ENCODE measurements around the gene FCHSD2.

DNA sequence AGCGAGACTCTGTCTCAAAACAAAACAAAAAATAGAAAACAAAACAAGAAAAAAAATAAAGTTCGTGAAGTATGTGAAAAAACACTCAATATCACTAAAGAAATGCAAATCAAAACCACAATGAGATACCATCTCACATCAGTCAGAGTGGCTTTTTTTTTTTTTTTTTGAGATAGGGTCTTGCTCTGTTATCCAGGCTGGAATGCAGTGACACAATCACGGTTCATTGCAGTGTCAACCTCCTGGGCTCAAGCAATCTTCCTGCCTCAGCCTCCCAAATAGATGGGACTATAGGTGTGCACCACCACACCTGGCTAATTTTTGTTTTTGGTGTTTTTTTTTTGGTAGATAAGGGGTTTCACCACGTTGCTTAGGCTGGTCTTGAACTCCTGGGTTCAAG is 290.4 kb downstream of the FCHSD2 start:
- TF ChIP-seq, protein P1, sequence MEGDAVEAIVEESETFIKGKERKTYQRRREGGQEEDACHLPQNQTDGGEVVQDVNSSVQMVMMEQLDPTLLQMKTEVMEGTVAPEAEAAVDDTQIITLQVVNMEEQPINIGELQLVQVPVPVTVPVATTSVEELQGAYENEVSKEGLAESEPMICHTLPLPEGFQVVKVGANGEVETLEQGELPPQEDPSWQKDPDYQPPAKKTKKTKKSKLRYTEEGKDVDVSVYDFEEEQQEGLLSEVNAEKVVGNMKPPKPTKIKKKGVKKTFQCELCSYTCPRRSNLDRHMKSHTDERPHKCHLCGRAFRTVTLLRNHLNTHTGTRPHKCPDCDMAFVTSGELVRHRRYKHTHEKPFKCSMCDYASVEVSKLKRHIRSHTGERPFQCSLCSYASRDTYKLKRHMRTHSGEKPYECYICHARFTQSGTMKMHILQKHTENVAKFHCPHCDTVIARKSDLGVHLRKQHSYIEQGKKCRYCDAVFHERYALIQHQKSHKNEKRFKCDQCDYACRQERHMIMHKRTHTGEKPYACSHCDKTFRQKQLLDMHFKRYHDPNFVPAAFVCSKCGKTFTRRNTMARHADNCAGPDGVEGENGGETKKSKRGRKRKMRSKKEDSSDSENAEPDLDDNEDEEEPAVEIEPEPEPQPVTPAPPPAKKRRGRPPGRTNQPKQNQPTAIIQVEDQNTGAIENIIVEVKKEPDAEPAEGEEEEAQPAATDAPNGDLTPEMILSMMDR (IDR thresholded peaks at IDR 0.05; ENCODE audit: low read depth, low read length, missing input control): no peak
- TF ChIP-seq RAD21 (IDR thresholded peaks at IDR 0.05): no peak
- TF ChIP-seq YY1 (IDR thresholded peaks at IDR 0.05): no peak
- TF ChIP-seq HNF4G (IDR thresholded peaks at IDR 0.05): no peak
- no peak for TF ChIP-seq EGR1 (IDR thresholded peaks at IDR 0.05; ENCODE audit: low read depth in 2 of 2)
- TF ChIP-seq, protein P2, sequence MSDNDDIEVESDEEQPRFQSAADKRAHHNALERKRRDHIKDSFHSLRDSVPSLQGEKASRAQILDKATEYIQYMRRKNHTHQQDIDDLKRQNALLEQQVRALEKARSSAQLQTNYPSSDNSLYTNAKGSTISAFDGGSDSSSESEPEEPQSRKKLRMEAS (IDR thresholded peaks at IDR 0.05): no peak
- TF ChIP-seq, protein P3, sequence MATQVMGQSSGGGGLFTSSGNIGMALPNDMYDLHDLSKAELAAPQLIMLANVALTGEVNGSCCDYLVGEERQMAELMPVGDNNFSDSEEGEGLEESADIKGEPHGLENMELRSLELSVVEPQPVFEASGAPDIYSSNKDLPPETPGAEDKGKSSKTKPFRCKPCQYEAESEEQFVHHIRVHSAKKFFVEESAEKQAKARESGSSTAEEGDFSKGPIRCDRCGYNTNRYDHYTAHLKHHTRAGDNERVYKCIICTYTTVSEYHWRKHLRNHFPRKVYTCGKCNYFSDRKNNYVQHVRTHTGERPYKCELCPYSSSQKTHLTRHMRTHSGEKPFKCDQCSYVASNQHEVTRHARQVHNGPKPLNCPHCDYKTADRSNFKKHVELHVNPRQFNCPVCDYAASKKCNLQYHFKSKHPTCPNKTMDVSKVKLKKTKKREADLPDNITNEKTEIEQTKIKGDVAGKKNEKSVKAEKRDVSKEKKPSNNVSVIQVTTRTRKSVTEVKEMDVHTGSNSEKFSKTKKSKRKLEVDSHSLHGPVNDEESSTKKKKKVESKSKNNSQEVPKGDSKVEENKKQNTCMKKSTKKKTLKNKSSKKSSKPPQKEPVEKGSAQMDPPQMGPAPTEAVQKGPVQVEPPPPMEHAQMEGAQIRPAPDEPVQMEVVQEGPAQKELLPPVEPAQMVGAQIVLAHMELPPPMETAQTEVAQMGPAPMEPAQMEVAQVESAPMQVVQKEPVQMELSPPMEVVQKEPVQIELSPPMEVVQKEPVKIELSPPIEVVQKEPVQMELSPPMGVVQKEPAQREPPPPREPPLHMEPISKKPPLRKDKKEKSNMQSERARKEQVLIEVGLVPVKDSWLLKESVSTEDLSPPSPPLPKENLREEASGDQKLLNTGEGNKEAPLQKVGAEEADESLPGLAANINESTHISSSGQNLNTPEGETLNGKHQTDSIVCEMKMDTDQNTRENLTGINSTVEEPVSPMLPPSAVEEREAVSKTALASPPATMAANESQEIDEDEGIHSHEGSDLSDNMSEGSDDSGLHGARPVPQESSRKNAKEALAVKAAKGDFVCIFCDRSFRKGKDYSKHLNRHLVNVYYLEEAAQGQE (IDR thresholded peaks at IDR 0.05): no peak
- no peak for TF ChIP-seq JUND (IDR thresholded peaks at IDR 0.05)

All from liver (tissue), 3 donors.